Measurements from ENCODE around the gene CHST3. TPM values are rescaled to one million over a fixed set of nuclear protein-coding genes. Genes with fewer than 3 reads are reported as not detected.
"Not testable (repeated sequence)": the region's sequence is repeated elsewhere in the genome, so short reads cannot be mapped to it uniquely, and the experiment has no call there.

Gene CHST3, protein sequence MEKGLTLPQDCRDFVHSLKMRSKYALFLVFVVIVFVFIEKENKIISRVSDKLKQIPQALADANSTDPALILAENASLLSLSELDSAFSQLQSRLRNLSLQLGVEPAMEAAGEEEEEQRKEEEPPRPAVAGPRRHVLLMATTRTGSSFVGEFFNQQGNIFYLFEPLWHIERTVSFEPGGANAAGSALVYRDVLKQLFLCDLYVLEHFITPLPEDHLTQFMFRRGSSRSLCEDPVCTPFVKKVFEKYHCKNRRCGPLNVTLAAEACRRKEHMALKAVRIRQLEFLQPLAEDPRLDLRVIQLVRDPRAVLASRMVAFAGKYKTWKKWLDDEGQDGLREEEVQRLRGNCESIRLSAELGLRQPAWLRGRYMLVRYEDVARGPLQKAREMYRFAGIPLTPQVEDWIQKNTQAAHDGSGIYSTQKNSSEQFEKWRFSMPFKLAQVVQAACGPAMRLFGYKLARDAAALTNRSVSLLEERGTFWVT
- polyA plus RNA-seq (2011; rRNA removed) (15.3 and 20.9 TPM in 2 replicates), polyA minus RNA-seq (2011; rRNA and poly(A)+ RNA removed) (19.6 and 20.3 TPM in 2 replicates)

DNA sequence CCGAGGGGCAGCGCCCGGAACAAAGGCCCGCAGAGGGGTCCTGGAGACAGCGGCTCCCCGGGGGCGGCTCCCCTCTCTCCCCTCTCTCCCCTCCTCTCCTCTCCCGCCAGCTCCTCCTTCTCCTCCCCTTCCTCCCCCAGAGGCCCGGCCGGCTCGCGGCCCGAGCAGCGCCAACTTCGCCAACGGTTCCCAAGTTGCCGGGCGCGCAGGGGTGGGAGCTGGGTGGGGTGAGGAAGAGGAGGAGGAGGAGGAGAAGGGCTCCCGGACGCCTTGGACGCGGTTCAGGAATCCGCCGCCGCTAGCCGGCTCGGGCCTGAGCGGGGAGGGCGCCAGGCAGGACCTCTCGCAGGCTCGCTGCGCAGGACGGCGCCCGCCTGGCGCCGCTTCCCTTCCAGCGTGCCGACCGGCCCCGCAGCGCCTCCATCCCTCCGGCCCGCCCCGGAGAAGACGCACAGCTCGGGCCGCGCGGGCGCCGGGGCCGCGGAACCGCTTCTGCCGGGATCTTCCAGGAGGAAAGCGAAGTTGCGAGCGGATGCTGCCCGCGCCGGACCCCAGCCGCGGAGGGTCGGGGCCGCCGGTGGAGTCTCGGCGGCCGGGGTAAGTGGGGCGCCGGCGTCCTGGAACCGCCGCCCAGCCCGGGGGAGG lies at the start of gene CHST3:
CHST3 (plus strand) TSS at position 298 of the 645 bp plus-strand sequence. CDS start 41,448 bp downstream, outside the sequence.
- Histone ChIP-seq H3K36me3 (ENCODE audit: control insufficient read depth, insufficient read depth, low read length) (no peaks in the 10 kb centered on the region), H3K4me3 (ENCODE audit: low read depth, low read length) (peak within 1 kb of the TSS; percentile 86), H3K27me3 (ENCODE audit: control insufficient read depth, insufficient read depth, low read length) (no peaks in the 10 kb centered on the region)
- TF ChIP-seq, protein P1, sequence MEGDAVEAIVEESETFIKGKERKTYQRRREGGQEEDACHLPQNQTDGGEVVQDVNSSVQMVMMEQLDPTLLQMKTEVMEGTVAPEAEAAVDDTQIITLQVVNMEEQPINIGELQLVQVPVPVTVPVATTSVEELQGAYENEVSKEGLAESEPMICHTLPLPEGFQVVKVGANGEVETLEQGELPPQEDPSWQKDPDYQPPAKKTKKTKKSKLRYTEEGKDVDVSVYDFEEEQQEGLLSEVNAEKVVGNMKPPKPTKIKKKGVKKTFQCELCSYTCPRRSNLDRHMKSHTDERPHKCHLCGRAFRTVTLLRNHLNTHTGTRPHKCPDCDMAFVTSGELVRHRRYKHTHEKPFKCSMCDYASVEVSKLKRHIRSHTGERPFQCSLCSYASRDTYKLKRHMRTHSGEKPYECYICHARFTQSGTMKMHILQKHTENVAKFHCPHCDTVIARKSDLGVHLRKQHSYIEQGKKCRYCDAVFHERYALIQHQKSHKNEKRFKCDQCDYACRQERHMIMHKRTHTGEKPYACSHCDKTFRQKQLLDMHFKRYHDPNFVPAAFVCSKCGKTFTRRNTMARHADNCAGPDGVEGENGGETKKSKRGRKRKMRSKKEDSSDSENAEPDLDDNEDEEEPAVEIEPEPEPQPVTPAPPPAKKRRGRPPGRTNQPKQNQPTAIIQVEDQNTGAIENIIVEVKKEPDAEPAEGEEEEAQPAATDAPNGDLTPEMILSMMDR (IDR thresholded peaks at IDR 0.05; ENCODE audit: insufficient read depth, low read depth, low read length): no peak
- DNase-seq (ENCODE audit: low read depth): no peak
- ChIA-PET CTCF (interaction anchor here (0.6 to 4.3 kb wide), 6 partner anchors 8 to 205 kb away, joined by 3 to 32 read pairs (median 8); no protein-coding TSS in a partner anchor), POLR2A (no interaction called here)

GRCh38 chr10:71916827-71917226 lies 47.4 kb upstream of the CHST3 start:
- POLR2A ChIA-PET: no interaction called here
- TF ChIP-seq, protein P1 (IDR thresholded peaks at IDR 0.05; ENCODE audit: insufficient read depth, low read depth, low read length): no peak
- no peaks in the 10 kb centered on the region for H3K27me3 ChIP-seq (ENCODE audit: control insufficient read depth, insufficient read depth, low read length)
- no peaks in the 10 kb centered on the region for H3K36me3 ChIP-seq (ENCODE audit: control insufficient read depth, insufficient read depth, low read length)
- CTCF ChIA-PET: interaction anchor here (0.8 to 1.6 kb wide), 7 partner anchors 10 to 325 kb away, joined by 3 to 14 read pairs (median 3); no protein-coding TSS in a partner anchor
- no peak for DNase-seq (ENCODE audit: low read depth)
- no peak overlapping the region for H3K4me3 ChIP-seq (ENCODE audit: low read depth, low read length)

GRCh38 chr10:71918992-71919391 lies 45.2 kb upstream of the CHST3 start:
- ChIA-PET CTCF (interaction anchor here (1.3 kb wide), 1 partner anchor 23 kb away, joined by 4 read pairs; no protein-coding TSS in a partner anchor), POLR2A (no interaction called here)
- TF ChIP-seq, protein P1 (IDR thresholded peaks at IDR 0.05; ENCODE audit: insufficient read depth, low read depth, low read length): no peak
- H3K27me3 ChIP-seq (ENCODE audit: control insufficient read depth, insufficient read depth, low read length): no peaks in the 10 kb centered on the region
- H3K4me3 ChIP-seq (ENCODE audit: low read depth, low read length): no peak overlapping the region
- no peak for DNase-seq (ENCODE audit: low read depth)
- H3K36me3 ChIP-seq (ENCODE audit: control insufficient read depth, insufficient read depth, low read length): no peaks in the 10 kb centered on the region

GRCh38 chr10:71919956-71920539 lies 44.1 kb upstream of the CHST3 start:
- H3K27me3 ChIP-seq (ENCODE audit: control insufficient read depth, insufficient read depth, low read length); DNase-seq (ENCODE audit: low read depth); POLR2A ChIA-PET; H3K4me3 ChIP-seq (ENCODE audit: low read depth, low read length); H3K36me3 ChIP-seq (ENCODE audit: control insufficient read depth, insufficient read depth, low read length): not testable (repeated sequence)
- CTCF ChIA-PET: interaction anchor here (1.7 kb wide), 1 partner anchor 36 kb away, joined by 6 read pairs; no protein-coding TSS in a partner anchor

- peak; percentile 28 for DNase-seq (ENCODE audit: low read depth)
- TF ChIP-seq, protein P1 (IDR thresholded peaks at IDR 0.05; ENCODE audit: insufficient read depth, low read depth, low read length): no peak
- Histone ChIP-seq H3K4me3 (ENCODE audit: low read depth, low read length) (no peak overlapping the region), H3K36me3 (ENCODE audit: control insufficient read depth, insufficient read depth, low read length) (no peaks in the 10 kb centered on the region), H3K27me3 (ENCODE audit: control insufficient read depth, insufficient read depth, low read length) (no peaks in the 10 kb centered on the region)
- ChIA-PET CTCF (interaction anchor here (1.7 kb wide), 2 partner anchors 12 to 35 kb away, joined by 4 to 6 read pairs; no protein-coding TSS in a partner anchor), POLR2A (no interaction called here)
These were observed 43.5 kb upstream of the CHST3 start for GRCh38 chr10:71920540-71921323.
